Measurements from ENCODE around the gene IL3.
"Not testable (repeated sequence)": the region's sequence is repeated elsewhere in the genome, so short reads cannot be mapped to it uniquely, and the experiment has no call there.

The IL3 gene

GRCh38 chr5:132105688-132106087 lies 45.2 kb downstream of the IL3 start:
- H4K91ac ChIP-seq (ENCODE audit: low read depth, low read length, poor library complexity): no peak overlapping the region
- H3K27ac ChIP-seq (replicated peaks; ENCODE audit: low read length): no peak overlapping the region
- H2BK15ac ChIP-seq (ENCODE audit: low read length): no peak overlapping the region
- no peak overlapping the region for H2BK5ac ChIP-seq (ENCODE audit: low read length)
- no peak overlapping the region for H4K8ac ChIP-seq (ENCODE audit: low read depth, low read length)
- no peak overlapping the region for H3K14ac ChIP-seq (ENCODE audit: low read length)
- no peaks in the 10 kb centered on the region for H3K79me1 ChIP-seq (ENCODE audit: low read depth, low read length)
- DNase-seq (ENCODE audit: low spot score): no peak
- no peak overlapping the region for H3K23ac ChIP-seq (ENCODE audit: low read depth, low read length, poor library complexity)
- H3K9me3 ChIP-seq (replicated peaks in 1 of 2; ENCODE audit: control insufficient read depth in 2 of 2, insufficient read depth in 1 of 2, low read depth in 1 of 2, low read length in 2 of 2): no peaks in the 10 kb centered on the region
- no CpG with 5 or more reads among the region's 3 CpGs for WGBS, 2 donors (ENCODE audit: extremely low coverage in 2 of 2, insufficient read length in 2 of 2, insufficient replicate concordance in 1 of 2)
- no peak overlapping the region for H2AFZ ChIP-seq (ENCODE audit: low read length)
- H3K27me3 ChIP-seq (ENCODE audit: control insufficient read depth in 3 of 3, insufficient read depth in 3 of 3, low read depth in 1 of 3, low read length in 3 of 3): no peaks in the 10 kb centered on the region
- H2BK12ac ChIP-seq (ENCODE audit: low read length): no peak overlapping the region
- H3K4ac ChIP-seq (ENCODE audit: low read length): no peak overlapping the region
- H2BK120ac ChIP-seq (ENCODE audit: low read depth, low read length): no peak overlapping the region
- no peak overlapping the region for H3K4me2 ChIP-seq (ENCODE audit: insufficient read depth, low read length, poor library complexity, severe bottlenecking)
- peak overlapping the region in 1 of 2 donors; percentile 16 for H3K4me3 ChIP-seq (ENCODE audit: low read length in 2 of 2)
- no peak overlapping the region for H3K9ac ChIP-seq (ENCODE audit: low read depth, low read length, poor library complexity)
- no peaks in the 10 kb centered on the region for H3K36me3 ChIP-seq (replicated peaks in 1 of 2; ENCODE audit: control insufficient read depth in 2 of 2, insufficient read depth in 2 of 2, low read length in 2 of 2)
- peak overlapping the region; percentile 55 for H3K18ac ChIP-seq (ENCODE audit: low read length)
- H3K4me1 ChIP-seq (ENCODE audit: control insufficient read depth in 2 of 2, insufficient read depth in 1 of 2, low read depth in 1 of 2, low read length in 2 of 2): no peaks in the 10 kb centered on the region
- no peak overlapping the region for H2AK5ac ChIP-seq (ENCODE audit: low read depth, low read length)

- H3K4me1 ChIP-seq (ENCODE audit: control insufficient read depth in 2 of 2, insufficient read depth in 1 of 2, low read depth in 1 of 2, low read length in 2 of 2); DNase-seq (ENCODE audit: low spot score); H2BK5ac ChIP-seq (ENCODE audit: low read length); H3K9me3 ChIP-seq (replicated peaks in 1 of 2; ENCODE audit: control insufficient read depth in 2 of 2, insufficient read depth in 1 of 2, low read depth in 1 of 2, low read length in 2 of 2); H3K9ac ChIP-seq (ENCODE audit: low read depth, low read length, poor library complexity); H3K4me2 ChIP-seq (ENCODE audit: insufficient read depth, low read length, poor library complexity, severe bottlenecking); H2BK120ac ChIP-seq (ENCODE audit: low read depth, low read length); H4K8ac ChIP-seq (ENCODE audit: low read depth, low read length); H3K36me3 ChIP-seq (replicated peaks in 1 of 2; ENCODE audit: control insufficient read depth in 2 of 2, insufficient read depth in 2 of 2, low read length in 2 of 2); H3K14ac ChIP-seq (ENCODE audit: low read length); H3K27me3 ChIP-seq (ENCODE audit: control insufficient read depth in 3 of 3, insufficient read depth in 3 of 3, low read depth in 1 of 3, low read length in 3 of 3); H2AFZ ChIP-seq (ENCODE audit: low read length); H3K79me1 ChIP-seq (ENCODE audit: low read depth, low read length); H4K91ac ChIP-seq (ENCODE audit: low read depth, low read length, poor library complexity); H2BK15ac ChIP-seq (ENCODE audit: low read length); H2BK12ac ChIP-seq (ENCODE audit: low read length); H2AK5ac ChIP-seq (ENCODE audit: low read depth, low read length); H3K18ac ChIP-seq (ENCODE audit: low read length); H3K27ac ChIP-seq (replicated peaks; ENCODE audit: low read length); H3K4me3 ChIP-seq (ENCODE audit: low read length in 2 of 2); H3K23ac ChIP-seq (ENCODE audit: low read depth, low read length, poor library complexity); H3K4ac ChIP-seq (ENCODE audit: low read length): not testable (repeated sequence)
- WGBS, 2 donors (ENCODE audit: extremely low coverage in 2 of 2, insufficient read length in 2 of 2, insufficient replicate concordance in 1 of 2): no CpG with 5 or more reads among the region's 1 CpG
Measured at GRCh38 chr5:132108495-132108894, 48.0 kb downstream of the IL3 start.

- not testable (repeated sequence) for H2BK5ac ChIP-seq (ENCODE audit: low read length); H2BK120ac ChIP-seq (ENCODE audit: low read depth, low read length); H4K91ac ChIP-seq (ENCODE audit: low read depth, low read length, poor library complexity); H3K23ac ChIP-seq (ENCODE audit: low read depth, low read length, poor library complexity); H2BK12ac ChIP-seq (ENCODE audit: low read length); H3K4ac ChIP-seq (ENCODE audit: low read length); H3K9ac ChIP-seq (ENCODE audit: low read depth, low read length, poor library complexity); H4K8ac ChIP-seq (ENCODE audit: low read depth, low read length); H2AFZ ChIP-seq (ENCODE audit: low read length); H2AK5ac ChIP-seq (ENCODE audit: low read depth, low read length); H3K27me3 ChIP-seq (ENCODE audit: control insufficient read depth in 3 of 3, insufficient read depth in 3 of 3, low read depth in 1 of 3, low read length in 3 of 3); H3K18ac ChIP-seq (ENCODE audit: low read length); DNase-seq (ENCODE audit: low spot score); H3K4me2 ChIP-seq (ENCODE audit: insufficient read depth, low read length, poor library complexity, severe bottlenecking); H3K14ac ChIP-seq (ENCODE audit: low read length); H3K36me3 ChIP-seq (replicated peaks in 1 of 2; ENCODE audit: control insufficient read depth in 2 of 2, insufficient read depth in 2 of 2, low read length in 2 of 2); H3K4me3 ChIP-seq (ENCODE audit: low read length in 2 of 2); H3K79me1 ChIP-seq (ENCODE audit: low read depth, low read length); H2BK15ac ChIP-seq (ENCODE audit: low read length); H3K4me1 ChIP-seq (ENCODE audit: control insufficient read depth in 2 of 2, insufficient read depth in 1 of 2, low read depth in 1 of 2, low read length in 2 of 2); H3K9me3 ChIP-seq (replicated peaks in 1 of 2; ENCODE audit: control insufficient read depth in 2 of 2, insufficient read depth in 1 of 2, low read depth in 1 of 2, low read length in 2 of 2); H3K27ac ChIP-seq (replicated peaks; ENCODE audit: low read length)
- no CpG with 5 or more reads among the region's 4 CpGs for WGBS, 2 donors (ENCODE audit: extremely low coverage in 2 of 2, insufficient read length in 2 of 2, insufficient replicate concordance in 1 of 2)
Measured at GRCh38 chr5:132108957-132109356, 48.5 kb downstream of the IL3 start.

DNA sequence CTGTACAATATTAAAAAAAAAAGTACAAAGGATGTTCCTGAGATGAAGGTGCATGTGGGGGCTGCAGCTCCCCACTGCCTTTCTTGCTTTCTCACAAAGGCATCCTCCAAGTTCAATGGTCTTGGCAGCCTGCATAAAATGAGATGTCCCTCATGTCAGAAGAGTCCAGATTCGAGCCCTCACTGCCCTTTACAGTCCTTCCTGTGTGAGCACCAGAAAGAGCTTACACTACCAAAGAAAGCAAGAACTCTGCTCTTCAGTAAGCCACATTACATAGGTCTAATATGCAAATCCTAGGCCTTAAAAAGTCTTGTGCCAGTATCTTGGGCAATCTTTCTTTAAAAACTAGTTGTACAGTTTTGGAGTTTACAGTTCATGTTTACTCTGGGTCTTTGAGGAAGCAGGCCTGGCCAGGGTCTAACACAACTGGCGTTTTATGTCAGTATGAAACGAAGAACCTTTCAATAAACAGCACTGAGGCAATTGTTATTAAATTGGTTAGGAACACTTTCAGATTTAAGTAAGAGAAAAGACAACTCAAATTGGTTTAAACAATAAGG lies 49.1 kb downstream of the IL3 start:
- Histone ChIP-seq H2BK15ac (ENCODE audit: low read length) (no peak overlapping the region), H3K27me3 (ENCODE audit: control insufficient read depth in 3 of 3, insufficient read depth in 3 of 3, low read depth in 1 of 3, low read length in 3 of 3) (no peaks in the 10 kb centered on the region), H2BK12ac (ENCODE audit: low read length) (no peak overlapping the region), H2BK120ac (ENCODE audit: low read depth, low read length) (no peak overlapping the region), H3K14ac (ENCODE audit: low read length) (no peak overlapping the region), H2AFZ (ENCODE audit: low read length) (no peak overlapping the region), H3K36me3 (replicated peaks in 1 of 2; ENCODE audit: control insufficient read depth in 2 of 2, insufficient read depth in 2 of 2, low read length in 2 of 2) (no peaks in the 10 kb centered on the region), H3K4me3 (ENCODE audit: low read length in 2 of 2) (no peak overlapping the region), H2AK5ac (ENCODE audit: low read depth, low read length) (no peak overlapping the region), H3K23ac (ENCODE audit: low read depth, low read length, poor library complexity) (no peak overlapping the region), H3K79me1 (ENCODE audit: low read depth, low read length) (no peaks in the 10 kb centered on the region), H3K27ac (replicated peaks; ENCODE audit: low read length) (no peak overlapping the region), H2BK5ac (ENCODE audit: low read length) (no peak overlapping the region), H3K9me3 (replicated peaks in 1 of 2; ENCODE audit: control insufficient read depth in 2 of 2, insufficient read depth in 1 of 2, low read depth in 1 of 2, low read length in 2 of 2) (no peaks in the 10 kb centered on the region), H3K4me1 (ENCODE audit: control insufficient read depth in 2 of 2, insufficient read depth in 1 of 2, low read depth in 1 of 2, low read length in 2 of 2) (no peaks in the 10 kb centered on the region), H4K91ac (ENCODE audit: low read depth, low read length, poor library complexity) (no peak overlapping the region), H3K4ac (ENCODE audit: low read length) (no peak overlapping the region), H3K4me2 (ENCODE audit: insufficient read depth, low read length, poor library complexity, severe bottlenecking) (no peak overlapping the region), H3K18ac (ENCODE audit: low read length) (no peak overlapping the region), H4K8ac (ENCODE audit: low read depth, low read length) (no peak overlapping the region), H3K9ac (ENCODE audit: low read depth, low read length, poor library complexity) (no peak overlapping the region)
- no peak for DNase-seq (ENCODE audit: low spot score)
- no CpG with 5 or more reads among the region's 3 CpGs for WGBS, 2 donors (ENCODE audit: extremely low coverage in 2 of 2, insufficient read length in 2 of 2, insufficient replicate concordance in 1 of 2)
